Testis (tissue), 3 donors: ENCODE measurements around the gene CRLF1. TPM values are rescaled to one million over a fixed set of nuclear protein-coding genes. Genes with fewer than 3 reads are reported as not detected.

Experiments used
- DNase-seq: peaks from one replicate; pipeline ENCODE4 v3.0.0-alpha.2; 2019
- H3K27ac ChIP-seq, 2 donors: fragments of 200-600 bp; sonication (generic); one replicate each; pipeline ENCODE4 v1.5.1; 2019
- H3K27me3 ChIP-seq: fragments of 200-600 bp; sonication (generic); one replicate; pipeline ENCODE4 v1.5.1; 2019
- H3K36me3 ChIP-seq: fragments of 200-600 bp; sonication (generic); one replicate; pipeline ENCODE4 v1.5.1; 2017; ENCODE audit warnings: low read depth; ENCODE audit errors: missing control alignments
- H3K4me1 ChIP-seq: fragments of 200-600 bp; sonication (generic); one replicate; pipeline ENCODE4 v1.5.1; 2019
- H3K4me3 ChIP-seq, 2 donors: fragments of 200-600 bp; sonication (generic); one replicate each; pipeline ENCODE4 v1.5.1; 2017 to 2019
- H3K9me3 ChIP-seq: fragments of 200-600 bp; sonication (generic); one replicate; pipeline ENCODE4 v1.5.1; 2017
- CTCF ChIP-seq, 3 experiments: fragments of 450-650 bp in 2 of 3; fragments of 200-600 bp in 1 of 3; sonication (generic) in 1 of 3; IDR thresholded peaks; one replicate each; pipeline ENCODE4 v1.5.1; 2016 to 2019; ENCODE audit warnings: antibody characterized with exemption in 3 of 3, mild to moderate bottlenecking in 2 of 3, moderate library complexity in 1 of 3
- POLR2A ChIP-seq: fragments of 450-650 bp; IDR thresholded peaks from one replicate; pipeline ENCODE4 v1.6.1; 2017; ENCODE audit warnings: antibody characterized with exemption, mild to moderate bottlenecking, moderate library complexity
- WGBS, 2 donors: methylation state at CpG; one replicate each; pipeline ENCODE4 v1.1.5; 2018; 5-methylcytosine and 5-hydroxymethylcytosine counted together
- intact Hi-C: fragments of 100-400 bp; cut with DNase I; formaldehyde crosslinking; loops from one replicate; pipeline ENCODE4 v1.15.1; 2023; ENCODE audit warnings: low total_unique reads
- polyA plus RNA-seq: library from polyadenylated mRNA; stranded (reverse); fragments of 350-450 nt; fragmentation: Illumina TruSeq; extraction: RNeasy Lipid Tissue Mini Kit (QIAGEN cat#74804); gene quantifications from one replicate; pipeline ENCODE4 v1.2.3, GENCODE V29; 2014; ENCODE audit warnings: low read depth, low replicate concordance; ENCODE audit not compliant: insufficient read depth
- total RNA-seq, 2 donors: library from RNA; depleted of rRNA; stranded (reverse); fragments of >200 nt; gene quantifications; one replicate each; pipeline ENCODE4 v1.2.3, GENCODE V29; 2016

The CRLF1 gene
- total and polyA plus RNA-seq, 3 donors from 2014 or later = 4.3 to 8.7 (median 5.3) TPM

- Histone ChIP-seq H3K4me3 (no peak overlapping the region), H3K9me3 (no peaks in the 10 kb centered on the region), H3K36me3 (no peaks in the 10 kb centered on the region), H3K4me1 (peaks cover 16% of the 10 kb centered on the region), H3K27ac (no peak overlapping the region), H3K27me3 (no peaks in the 10 kb centered on the region)
- no peak for DNase-seq
- no peak for TF ChIP-seq POLR2A
- no peak for TF ChIP-seq CTCF (IDR thresholded peaks at IDR 0.05)
- WGBS, 2 donors = 44 to 49% methylated on average over 2 of the region's 2 CpGs
- intact Hi-C loops = no loop called here
Measured at GRCh38 chr19:18609717-18610051, 3.1 kb upstream of the CRLF1 start.

- no peak overlapping the region for H3K4me3 ChIP-seq
- peaks cover 16% of the 10 kb centered on the region for H3K4me1 ChIP-seq
- WGBS, 2 donors = 70 to 76% methylated on average over 9 of the region's 9 CpGs
- intact Hi-C loops = no loop called here
- no peak overlapping the region for H3K27ac ChIP-seq
- TF ChIP-seq POLR2A = no peak
- no peak for TF ChIP-seq CTCF (IDR thresholded peaks at IDR 0.05)
- no peak for DNase-seq
- H3K9me3 ChIP-seq = no peaks in the 10 kb centered on the region
- H3K36me3 ChIP-seq = no peaks in the 10 kb centered on the region
- no peaks in the 10 kb centered on the region for H3K27me3 ChIP-seq
Measured at GRCh38 chr19:18608805-18609716, 2.5 kb upstream of the CRLF1 start.

- Histone ChIP-seq H3K36me3 (no peaks in the 10 kb centered on the region), H3K4me3 (no peak overlapping the region), H3K9me3 (no peaks in the 10 kb centered on the region), H3K27me3 (no peaks in the 10 kb centered on the region), H3K4me1 (peaks cover 16% of the 10 kb centered on the region), H3K27ac (no peak overlapping the region)
- DNase-seq = no peak
- WGBS, 2 donors = 23 to 35% methylated on average over 3 to 5 of the region's 5 CpGs
- TF ChIP-seq POLR2A (no peak), CTCF (IDR thresholded peaks at IDR 0.05) (no peak)
- intact Hi-C loops = no loop called here
Measured at GRCh38 chr19:18608102-18608804, 1.7 kb upstream of the CRLF1 start.

GRCh38 chr19:18607226-18608101 lies 865 bp upstream of the CRLF1 start:
- Histone ChIP-seq H3K4me3 (peak overlapping the region in 1 of 2 donors; percentile 18), H3K9me3 (no peaks in the 10 kb centered on the region), H3K27ac (no peak overlapping the region), H3K36me3 (no peaks in the 10 kb centered on the region), H3K27me3 (no peaks in the 10 kb centered on the region), H3K4me1 (peaks cover 16% of the 10 kb centered on the region)
- 1 to 2% methylated on average over 31 to 68 of the region's 68 CpGs for WGBS, 2 donors
- no peak for DNase-seq
- intact Hi-C loops = no loop called here
- no peak for TF ChIP-seq CTCF (IDR thresholded peaks at IDR 0.05)
- no peak for TF ChIP-seq POLR2A
